AG04450 (cell line): ENCODE results near the gene BRCA1. TPM values are rescaled to one million over a fixed set of nuclear protein-coding genes. Genes with fewer than 3 reads are reported as not detected.
"Not testable (repeated sequence)": the region's sequence is repeated elsewhere in the genome, so short reads cannot be mapped to it uniquely, and the experiment has no call there.

Source experiments
- CTCF ChIA-PET: fragments of 300-600, 350-600 bp; formaldehyde crosslinking; extraction: SDS; loops from one replicate; lab custom pipeline; 2022; ENCODE audit warnings: antibody characterized with exemption, inconsistent platforms; lab: Charles Lee
- POLR2A ChIA-PET: fragments of 350-600 bp; formaldehyde crosslinking; extraction: SDS; loops from one replicate; lab custom pipeline; 2021; ENCODE audit warnings: antibody characterized with exemption, inconsistent platforms; lab: Yijun Ruan, JAX
- DNase-seq: peaks from one replicate; pipeline ENCODE4 v3.0.0-alpha.2; 2011; ENCODE audit warnings: low read depth, low spot score
- H3K27ac ChIP-seq: one replicate; pipeline ENCODE4 v1.5.1; 2012; ENCODE audit warnings: low read depth, low read length, control low read depth
- H3K27me3 ChIP-seq: one replicate; pipeline ENCODE4 v1.6.0; 2012; ENCODE audit warnings: low read length; ENCODE audit not compliant: control insufficient read depth, insufficient read depth
- H3K4me3 ChIP-seq: 2 replicates; pipeline ENCODE4 v1.5.1; 2011; ENCODE audit warnings: mild to moderate bottlenecking, low read depth, low read length, control low read depth
- H3K9me3 ChIP-seq: 2 replicates; pipeline ENCODE4 v1.5.1; 2012; ENCODE audit warnings: low read length; ENCODE audit not compliant: control insufficient read depth, insufficient read depth
- CTCF ChIP-seq: IDR thresholded peaks from 2 replicates; pipeline ENCODE4 v1.5.1; 2011; ENCODE audit warnings: low read depth, low read length, control low read depth, inconsistent platforms
- polyA plus RNA-seq: library from polyadenylated mRNA; depleted of rRNA; stranded (reverse); fragments of >200 nt; gene quantifications from 2 replicates; pipeline ENCODE4 v1.2.3, GENCODE V29; 2011

The BRCA1 gene
- polyA plus RNA-seq, 1 experiment = 8.1 TPM

DNA sequence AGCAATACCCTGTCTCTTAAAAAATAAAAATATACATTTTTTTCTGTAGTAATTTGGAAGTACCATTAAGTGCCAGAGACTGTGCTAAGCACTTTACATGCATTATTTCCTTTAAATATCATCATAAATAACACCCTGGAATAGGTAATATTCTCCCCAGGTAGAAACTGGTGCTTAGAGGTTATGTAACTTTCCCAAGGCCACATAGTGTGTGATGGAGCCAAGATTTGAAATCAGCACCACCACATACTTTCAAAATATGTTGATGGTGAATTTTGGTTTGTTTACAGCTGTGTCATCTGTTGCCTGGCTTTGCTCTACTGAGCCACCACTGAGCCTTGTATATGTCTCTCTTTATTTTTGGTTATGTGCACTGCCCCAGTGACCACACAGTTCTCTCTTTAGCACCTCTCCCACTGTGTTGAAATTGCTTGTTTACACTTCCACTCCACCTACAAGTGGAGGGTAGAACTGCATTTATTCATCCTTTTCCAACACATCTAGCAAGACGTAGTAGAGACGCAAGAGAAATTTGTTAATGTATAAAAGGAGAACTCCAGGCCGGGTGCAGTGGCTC, 26.8 kb upstream of the BRCA1 start:
- TF ChIP-seq CTCF = no peak
- no peaks in the 10 kb centered on the region for H3K27me3 ChIP-seq
- no peak overlapping the region for H3K27ac ChIP-seq
- H3K9me3 ChIP-seq = no peaks in the 10 kb centered on the region; the same call in 1 of the 2 replicates
- no peak for DNase-seq
- ChIA-PET CTCF (no interaction called here), POLR2A (no interaction called here)
- H3K4me3 ChIP-seq = no peak overlapping the region

GRCh38 chr17:43146649-43147048, 21.5 kb upstream of the BRCA1 start:
- TF ChIP-seq CTCF = no peak
- peak overlapping the region; percentile 11 for H3K27ac ChIP-seq
- no peak overlapping the region for H3K4me3 ChIP-seq
- DNase-seq = no peak
- ChIA-PET CTCF (no interaction called here), POLR2A (interaction anchor here (0.7 kb wide), 1 partner anchor 30 kb away, joined by 16 read pairs; no protein-coding TSS in a partner anchor)
- no peaks in the 10 kb centered on the region; the same call in 1 of the 2 replicates for H3K9me3 ChIP-seq
- H3K27me3 ChIP-seq = no peaks in the 10 kb centered on the region

DNA sequence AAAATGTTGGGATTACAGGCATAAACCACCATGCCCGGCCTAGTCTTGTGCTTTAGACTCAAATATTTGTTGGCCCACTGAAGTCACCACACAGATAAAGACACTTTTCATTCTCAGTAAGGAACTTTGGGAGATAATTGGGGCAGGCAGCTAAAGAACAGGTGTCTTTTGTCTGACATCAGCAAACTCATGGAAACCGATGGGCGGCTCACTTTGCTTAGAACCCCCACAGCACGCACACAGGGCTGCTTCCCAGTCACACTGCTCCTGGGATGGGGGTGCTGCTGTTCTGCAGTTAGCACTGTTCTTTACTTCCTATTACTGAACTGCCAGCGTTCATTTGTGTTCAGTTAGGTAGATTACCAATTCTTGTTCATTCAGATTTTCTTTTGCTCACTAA, 18.0 kb upstream of the BRCA1 start:
- Histone ChIP-seq H3K4me3 (no peak overlapping the region), H3K27ac (no peak overlapping the region), H3K27me3 (no peaks in the 10 kb centered on the region), H3K9me3 (no peaks in the 10 kb centered on the region; the same call in 1 of the 2 replicates)
- no peak for TF ChIP-seq CTCF
- no peak for DNase-seq
- ChIA-PET POLR2A (no interaction called here), CTCF (no interaction called here)

GRCh38 chr17:43142153-43142552, 17.0 kb upstream of the BRCA1 start:
- Histone ChIP-seq H3K27me3 (no peaks in the 10 kb centered on the region), H3K27ac (no peak overlapping the region), H3K4me3 (no peak overlapping the region), H3K9me3 (no peaks in the 10 kb centered on the region; the same call in 1 of the 2 replicates)
- POLR2A ChIA-PET = interaction anchor here (0.8 kb wide), 1 partner anchor 70 kb away, joined by 3 read pairs; no protein-coding TSS in a partner anchor
- CTCF ChIA-PET = no interaction called here
- no peak for TF ChIP-seq CTCF
- no peak for DNase-seq

GRCh38 chr17:43140396-43141332, 15.5 kb upstream of the BRCA1 start:
- Histone ChIP-seq H3K4me3 (no peak overlapping the region), H3K27me3 (no peaks in the 10 kb centered on the region), H3K27ac (no peak overlapping the region), H3K9me3 (no peaks in the 10 kb centered on the region; the same call in 1 of the 2 replicates)
- no peak for TF ChIP-seq CTCF
- CTCF ChIA-PET = no interaction called here
- POLR2A ChIA-PET = no interaction called here
- no peak for DNase-seq

DNA sequence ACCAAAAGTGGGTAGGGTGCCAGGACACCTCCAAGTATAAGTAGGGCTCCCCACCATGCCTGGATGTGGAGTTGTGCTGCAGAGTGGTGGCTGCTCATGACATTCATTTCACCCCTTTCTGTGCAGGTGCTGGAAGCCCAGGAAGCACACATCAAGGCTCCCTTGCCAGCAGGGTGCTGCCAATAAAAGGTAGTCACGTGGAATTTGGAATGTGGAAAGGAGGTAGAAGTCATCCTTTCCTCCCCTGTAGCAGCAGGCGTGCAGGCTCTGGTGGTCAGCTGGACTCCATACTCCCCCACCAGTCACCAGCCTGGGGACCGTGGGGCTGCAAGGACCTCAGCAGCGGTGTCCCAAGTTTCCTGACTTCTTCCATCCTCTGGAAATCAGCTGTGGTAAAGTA, 13.4 kb upstream of the BRCA1 start:
- H3K27me3 ChIP-seq, POLR2A ChIA-PET, CTCF ChIA-PET, H3K9me3 ChIP-seq, H3K4me3 ChIP-seq, DNase-seq, H3K27ac ChIP-seq: not testable (repeated sequence)

- H3K4me3 ChIP-seq, POLR2A ChIA-PET: not testable (repeated sequence)
These were observed 11.4 kb upstream of the BRCA1 start for GRCh38 chr17:43136574-43136973.

More at GRCh38 chr17:43136574-43136973, 11.4 kb upstream of the BRCA1 start:
- H3K27me3 ChIP-seq, CTCF ChIA-PET, H3K27ac ChIP-seq, DNase-seq, H3K9me3 ChIP-seq: not testable (repeated sequence)
